H9 (cell line): ENCODE data around the gene KCNE4. TPM values are rescaled to one million over a fixed set of nuclear protein-coding genes. Genes with fewer than 3 reads are reported as not detected.

Experiments
- DNase-seq: peaks from one replicate; pipeline ENCODE4 v3.0.0-alpha.2; 2017
- H2AFZ ChIP-seq: one replicate; pipeline ENCODE4 v1.6.1; 2013; ENCODE audit warnings: mild to moderate bottlenecking, low read length, control low read depth, moderate library complexity
- H2AK5ac ChIP-seq: 2 replicates; pipeline ENCODE4 v1.6.1; 2013; ENCODE audit warnings: low read length, control low read depth, mixed read lengths; ENCODE audit not compliant: insufficient read length
- H2BK120ac ChIP-seq: one replicate; pipeline ENCODE4 v1.6.1; 2013; ENCODE audit warnings: low read depth, mild to moderate bottlenecking, low read length, control low read depth, inconsistent platforms; ENCODE audit not compliant: poor library complexity, severe bottlenecking
- H2BK12ac ChIP-seq: 2 replicates; pipeline ENCODE4 v1.6.1; 2013; ENCODE audit warnings: low read length, control low read depth, mixed read lengths, low read depth; ENCODE audit not compliant: insufficient read length
- H2BK15ac ChIP-seq: 2 replicates; pipeline ENCODE4 v1.6.1; 2013; ENCODE audit warnings: low read depth, low read length, control low read depth
- H2BK20ac ChIP-seq: one replicate; pipeline ENCODE4 v1.6.1; 2013; ENCODE audit warnings: low read depth, mild to moderate bottlenecking, low read length, control low read depth, inconsistent platforms; ENCODE audit not compliant: poor library complexity, severe bottlenecking
- H2BK5ac ChIP-seq: 2 replicates; pipeline ENCODE4 v1.6.1; 2013; ENCODE audit warnings: low read length, control low read depth, mixed read lengths; ENCODE audit not compliant: insufficient read length
- H3K14ac ChIP-seq: 2 replicates; pipeline ENCODE4 v1.6.1; 2013; ENCODE audit warnings: low read length, control low read depth; ENCODE audit not compliant: insufficient read depth
- H3K18ac ChIP-seq: 2 replicates; pipeline ENCODE4 v1.6.1; 2013; ENCODE audit warnings: low read depth, mild to moderate bottlenecking, mixed read lengths, low read length, control low read depth; ENCODE audit not compliant: insufficient read length
- H3K23ac ChIP-seq: 2 replicates; pipeline ENCODE4 v1.6.1; 2013; ENCODE audit warnings: low read length, control low read depth, mixed read lengths, low read depth; ENCODE audit not compliant: insufficient read length
- H3K23me2 ChIP-seq: 2 replicates; pipeline ENCODE4 v1.6.1; 2013; ENCODE audit warnings: low read depth, mild to moderate bottlenecking, mixed read lengths, low read length, control low read depth; ENCODE audit not compliant: insufficient read length, poor library complexity, severe bottlenecking
- H3K27ac ChIP-seq: 2 replicates; pipeline ENCODE4 v1.5.1; 2013; ENCODE audit warnings: low read length, control low read depth, mixed read lengths, low read depth; ENCODE audit not compliant: insufficient read length
- H3K27me3 ChIP-seq: 2 replicates; pipeline ENCODE4 v1.6.1; 2013; ENCODE audit warnings: low read length, control low read depth, inconsistent platforms; ENCODE audit not compliant: insufficient read depth
- H3K4ac ChIP-seq: 2 replicates; pipeline ENCODE4 v1.6.1; 2013; ENCODE audit warnings: low read depth, mild to moderate bottlenecking, control low read depth, inconsistent platforms, low read length, moderate library complexity
- H3K4me1 ChIP-seq: 2 replicates; pipeline ENCODE4 v1.6.1; 2013; ENCODE audit warnings: low read length, control low read depth, inconsistent platforms; ENCODE audit not compliant: insufficient read depth
- H3K4me2 ChIP-seq: 2 replicates; pipeline ENCODE4 v1.6.1; 2013; ENCODE audit warnings: low read length, control low read depth, mixed read lengths; ENCODE audit not compliant: insufficient read length, insufficient read depth
- H3K56ac ChIP-seq: 2 replicates; pipeline ENCODE4 v1.6.1; 2013; ENCODE audit warnings: low read depth, mild to moderate bottlenecking, mixed read lengths, low read length, control low read depth; ENCODE audit not compliant: insufficient read length
- H3K79me1 ChIP-seq: 2 replicates; pipeline ENCODE4 v1.6.1; 2013; ENCODE audit warnings: low read depth, mild to moderate bottlenecking, moderate library complexity, low read length, control low read depth, inconsistent platforms; ENCODE audit not compliant: insufficient read depth, poor library complexity, severe bottlenecking
- H3K79me2 ChIP-seq: 2 replicates; pipeline ENCODE4 v1.6.1; 2013; ENCODE audit warnings: low read length, control low read depth, inconsistent platforms; ENCODE audit not compliant: insufficient read depth
- H3K9ac ChIP-seq: 2 replicates; pipeline ENCODE4 v1.6.1; 2013; ENCODE audit warnings: low read length, control low read depth, mixed read lengths; ENCODE audit not compliant: insufficient read length; ENCODE audit errors: extremely low read depth
- H3K9me3 ChIP-seq: one replicate; pipeline ENCODE4 v1.6.1; 2013; ENCODE audit warnings: low read depth, low read length, inconsistent platforms; ENCODE audit not compliant: control insufficient read depth
- H3T11ph ChIP-seq: one replicate; pipeline ENCODE4 v1.6.1; 2013; ENCODE audit warnings: mild to moderate bottlenecking, low read length, control low read depth, inconsistent platforms
- H4K20me1 ChIP-seq: one replicate; pipeline ENCODE4 v1.6.1; 2013; ENCODE audit not compliant: control insufficient read depth, insufficient read length, insufficient read depth
- H4K5ac ChIP-seq: 2 replicates; pipeline ENCODE4 v1.6.1; 2013; ENCODE audit warnings: low read depth, mild to moderate bottlenecking, mixed read lengths, low read length, control low read depth; ENCODE audit not compliant: insufficient read length
- H4K8ac ChIP-seq: replicated peaks from 2 replicates; pipeline ENCODE4 v1.6.1; 2013; ENCODE audit warnings: low read length, control low read depth, mixed read lengths, low read depth; ENCODE audit not compliant: insufficient read length
- H4K91ac ChIP-seq: 2 replicates; pipeline ENCODE4 v1.6.1; 2013; ENCODE audit warnings: low read depth, mild to moderate bottlenecking, moderate library complexity, mixed read lengths, low read length, control low read depth; ENCODE audit not compliant: insufficient read length
- H3K27ac Mint-ChIP-seq, 3 experiments: 2 replicates in 2 of 3; 3 replicates in 1 of 3; pipeline ENCODE4 v1.8.0; 2020 to 2021; ENCODE audit warnings: mixed read lengths in 3 of 3, mild to moderate bottlenecking in 1 of 3, moderate library complexity in 1 of 3
- H3K27me3 Mint-ChIP-seq: 2 replicates; pipeline ENCODE4 v1.8.0; 2021; ENCODE audit warnings: low read depth, mild to moderate bottlenecking, moderate library complexity, mixed read lengths
- H3K36me3 Mint-ChIP-seq, 3 experiments: 2 replicates in 2 of 3; 3 replicates in 1 of 3; pipeline ENCODE4 v1.8.0; 2020 to 2021; ENCODE audit warnings: low read depth in 3 of 3, mixed read lengths in 3 of 3; ENCODE audit not compliant: insufficient read depth in 1 of 3
- H3K4me1 Mint-ChIP-seq, 2 experiments: 2 replicates each; pipeline ENCODE4 v1.8.0; 2020; ENCODE audit warnings: mixed read lengths in 2 of 2
- H3K4me3 Mint-ChIP-seq, 2 experiments: 2 replicates in 1 of 2; 3 replicates in 1 of 2; pipeline ENCODE4 v1.8.0; 2020 to 2021; ENCODE audit warnings: mild to moderate bottlenecking in 2 of 2, mixed read lengths in 2 of 2, moderate library complexity in 1 of 2
- H3K9me3 Mint-ChIP-seq, 2 experiments: 2 replicates in 1 of 2; 3 replicates in 1 of 2; pipeline ENCODE4 v1.8.0; 2020; ENCODE audit warnings: mild to moderate bottlenecking in 2 of 2, mixed read lengths in 2 of 2, moderate library complexity in 1 of 2
- WGBS: extraction: QIAGEN DNeasy Blood & Tissue Kit; methylation state at CpG from one replicate; pipeline ENCODE4 v1.1.7; 2013; ENCODE audit warnings: missing lambda C conversion rate, low lambda C conversion rate, mixed read lengths; ENCODE audit not compliant: insufficient read length; ENCODE audit errors: extremely low coverage; 5-methylcytosine and 5-hydroxymethylcytosine counted together
- total RNA-seq: library from RNA; stranded (reverse); gene quantifications from 2 replicates; pipeline ENCODE4 v1.2.1, GENCODE V29; 2021
- TF ChIP-seq, protein P1 (sequence below): fragments of 200-600 bp; sonication (generic); conservative IDR thresholded peaks from 3 replicates; pipeline ENCODE4 v1.8.0; 2021; ENCODE audit warnings: antibody characterized with exemption, mild to moderate bottlenecking

The KCNE4 gene
- total RNA-seq, 1 experiment from 2014 or later = 0.24 TPM

DNA sequence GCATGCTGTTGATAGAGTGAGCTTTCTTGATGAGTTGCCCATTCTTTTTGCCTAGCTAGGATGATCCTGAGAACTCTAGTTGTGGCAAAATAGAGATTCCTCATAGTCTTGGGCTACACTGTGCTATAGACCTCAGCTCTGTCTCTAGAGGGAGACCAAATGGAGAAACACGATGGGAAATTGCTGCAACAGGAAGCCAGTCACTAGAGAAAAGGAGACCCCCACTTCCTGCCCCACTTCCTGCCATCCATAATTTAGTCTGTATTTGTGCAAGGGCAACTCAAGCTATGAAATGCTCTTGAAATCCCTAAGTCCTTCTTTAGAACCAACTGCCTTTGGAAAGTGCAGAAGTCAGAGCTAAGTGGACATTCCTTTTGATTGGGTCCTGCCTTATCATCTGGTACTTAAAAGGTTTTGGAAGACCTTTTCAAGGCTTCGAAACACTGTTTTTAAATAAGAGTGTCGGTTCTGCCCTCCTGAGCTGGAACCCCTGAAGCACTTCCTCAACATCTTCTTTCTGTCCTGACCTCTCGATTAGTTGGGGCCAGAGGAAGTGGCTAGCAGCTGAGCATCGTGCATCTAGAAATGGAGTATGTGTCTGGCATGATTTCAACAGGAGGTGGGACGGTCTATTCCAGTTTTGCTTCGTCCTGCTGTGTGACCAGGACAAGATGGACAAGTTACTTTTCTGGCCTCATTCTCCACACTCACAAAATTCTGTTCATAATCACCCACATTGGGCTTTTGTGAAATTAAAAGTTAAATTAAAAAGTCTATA is 8.6 kb upstream of the KCNE4 start:
- peaks cover 0 to 3% of the 10 kb centered on the region in 2 experiments; a peak in 1 of 5 replicates for H3K9me3 Mint-ChIP-seq
- Histone ChIP-seq H2BK12ac (no peak overlapping the region), H3K23ac (no peak overlapping the region), H3K4ac (no peak overlapping the region), H3T11ph (no peak overlapping the region), H2BK120ac (no peak overlapping the region), H4K20me1 (no peaks in the 10 kb centered on the region), H3K14ac (no peak overlapping the region), H2AK5ac (no peak overlapping the region), H2BK5ac (no peak overlapping the region), H2BK15ac (no peak overlapping the region), H3K23me2 (no peaks in the 10 kb centered on the region), H3K4me1 (peaks cover under 1% of the 10 kb centered on the region; the same call in 1 of the 2 replicates), H3K9me3 (no peaks in the 10 kb centered on the region), H4K8ac (no peak overlapping the region), H3K56ac (no peak overlapping the region), H4K91ac (no peak overlapping the region), H3K4me2 (no peak overlapping the region), H3K79me1 (no peaks in the 10 kb centered on the region), H2BK20ac (no peak overlapping the region), H4K5ac (no peak overlapping the region), H3K27me3 (no peaks in the 10 kb centered on the region), H3K79me2 (no peaks in the 10 kb centered on the region), H3K27ac (no peak overlapping the region), H3K18ac (no peak overlapping the region), H2AFZ (no peak overlapping the region), H3K9ac (no peak overlapping the region)
- no peak overlapping the region for H3K4me3 Mint-ChIP-seq
- peaks cover 0 to 12% (median 7%) of the 10 kb centered on the region in 3 experiments; a peak in 5 of 7 replicates for H3K36me3 Mint-ChIP-seq
- no CpG with 5 or more reads among the region's 7 CpGs for WGBS
- H3K27me3 Mint-ChIP-seq = no peaks in the 10 kb centered on the region
- DNase-seq = no peak
- peaks cover 38 to 44% of the 10 kb centered on the region in 2 experiments for H3K4me1 Mint-ChIP-seq
- TF ChIP-seq, protein P1, sequence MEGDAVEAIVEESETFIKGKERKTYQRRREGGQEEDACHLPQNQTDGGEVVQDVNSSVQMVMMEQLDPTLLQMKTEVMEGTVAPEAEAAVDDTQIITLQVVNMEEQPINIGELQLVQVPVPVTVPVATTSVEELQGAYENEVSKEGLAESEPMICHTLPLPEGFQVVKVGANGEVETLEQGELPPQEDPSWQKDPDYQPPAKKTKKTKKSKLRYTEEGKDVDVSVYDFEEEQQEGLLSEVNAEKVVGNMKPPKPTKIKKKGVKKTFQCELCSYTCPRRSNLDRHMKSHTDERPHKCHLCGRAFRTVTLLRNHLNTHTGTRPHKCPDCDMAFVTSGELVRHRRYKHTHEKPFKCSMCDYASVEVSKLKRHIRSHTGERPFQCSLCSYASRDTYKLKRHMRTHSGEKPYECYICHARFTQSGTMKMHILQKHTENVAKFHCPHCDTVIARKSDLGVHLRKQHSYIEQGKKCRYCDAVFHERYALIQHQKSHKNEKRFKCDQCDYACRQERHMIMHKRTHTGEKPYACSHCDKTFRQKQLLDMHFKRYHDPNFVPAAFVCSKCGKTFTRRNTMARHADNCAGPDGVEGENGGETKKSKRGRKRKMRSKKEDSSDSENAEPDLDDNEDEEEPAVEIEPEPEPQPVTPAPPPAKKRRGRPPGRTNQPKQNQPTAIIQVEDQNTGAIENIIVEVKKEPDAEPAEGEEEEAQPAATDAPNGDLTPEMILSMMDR = no peak
- no peak overlapping the region for H3K27ac Mint-ChIP-seq
